ENCODE data around the gene NUP107. TPM values are rescaled to one million over a fixed set of nuclear protein-coding genes. Genes with fewer than 3 reads are reported as not detected.
A peak's percentile ranks its signal among the peaks of the same experiment; 100 is the strongest.

Gene NUP107
- total RNA-seq, 1 donor from 2014 or later, result 22.7 TPM

DNA sequence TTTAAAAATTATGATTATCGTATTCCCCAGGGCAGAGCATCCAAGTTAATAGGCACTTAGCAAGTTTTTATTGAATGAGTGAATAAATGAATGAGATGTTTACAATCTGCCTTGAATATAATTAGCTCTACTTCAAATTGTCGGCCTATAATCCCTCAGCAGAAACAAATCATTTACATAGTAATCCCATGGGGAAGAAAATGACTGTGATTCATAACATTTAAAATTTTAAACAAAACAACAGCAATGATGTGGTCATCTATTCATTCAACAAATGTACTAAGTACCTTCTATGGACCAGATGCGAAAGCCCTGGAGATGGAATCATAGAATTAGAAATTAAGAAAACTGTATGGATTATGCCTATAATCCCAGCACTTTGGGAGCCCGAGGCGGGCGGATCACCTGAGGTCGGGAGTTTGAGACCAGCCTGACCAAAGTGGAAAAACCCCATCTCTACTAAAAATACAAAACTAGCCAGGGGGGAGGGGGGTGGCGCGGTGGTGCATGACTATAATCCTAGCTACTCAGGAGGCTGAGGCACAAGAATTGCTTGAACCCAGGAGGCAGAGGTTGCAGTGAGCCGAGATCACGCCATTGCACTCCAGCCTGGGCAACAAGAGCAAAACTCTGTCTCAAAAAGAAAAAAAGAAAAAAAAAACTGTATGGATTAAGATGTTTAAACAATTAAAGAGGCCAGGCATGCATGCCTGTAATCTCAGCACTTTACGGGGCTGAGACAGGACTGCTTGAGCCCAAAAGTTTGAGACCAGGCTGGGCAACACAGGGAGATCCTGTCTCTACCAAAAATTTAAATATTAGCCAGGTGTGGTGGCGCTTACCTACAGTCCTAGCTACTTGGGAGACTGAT lies 103.5 kb downstream of the NUP107 start:
- Histone ChIP-seq H3K9me3 (no peaks in the 10 kb centered on the region), H3K4me1 (peaks cover 15% of the 10 kb centered on the region), H3K27ac (no peak overlapping the region), H3K27me3 (no peaks in the 10 kb centered on the region), H3K36me3 (no peaks in the 10 kb centered on the region), H3K4me3 (no peak overlapping the region)
- TF ChIP-seq, protein P1, sequence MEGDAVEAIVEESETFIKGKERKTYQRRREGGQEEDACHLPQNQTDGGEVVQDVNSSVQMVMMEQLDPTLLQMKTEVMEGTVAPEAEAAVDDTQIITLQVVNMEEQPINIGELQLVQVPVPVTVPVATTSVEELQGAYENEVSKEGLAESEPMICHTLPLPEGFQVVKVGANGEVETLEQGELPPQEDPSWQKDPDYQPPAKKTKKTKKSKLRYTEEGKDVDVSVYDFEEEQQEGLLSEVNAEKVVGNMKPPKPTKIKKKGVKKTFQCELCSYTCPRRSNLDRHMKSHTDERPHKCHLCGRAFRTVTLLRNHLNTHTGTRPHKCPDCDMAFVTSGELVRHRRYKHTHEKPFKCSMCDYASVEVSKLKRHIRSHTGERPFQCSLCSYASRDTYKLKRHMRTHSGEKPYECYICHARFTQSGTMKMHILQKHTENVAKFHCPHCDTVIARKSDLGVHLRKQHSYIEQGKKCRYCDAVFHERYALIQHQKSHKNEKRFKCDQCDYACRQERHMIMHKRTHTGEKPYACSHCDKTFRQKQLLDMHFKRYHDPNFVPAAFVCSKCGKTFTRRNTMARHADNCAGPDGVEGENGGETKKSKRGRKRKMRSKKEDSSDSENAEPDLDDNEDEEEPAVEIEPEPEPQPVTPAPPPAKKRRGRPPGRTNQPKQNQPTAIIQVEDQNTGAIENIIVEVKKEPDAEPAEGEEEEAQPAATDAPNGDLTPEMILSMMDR (IDR thresholded peaks at IDR 0.05), result no peak
- ATAC-seq (no peak), DNase-seq (no peak)
- intact Hi-C loops (cut with DNase I), result no loop called here

- no peak overlapping the region for H3K4me3 ChIP-seq
- H3K9me3 ChIP-seq, result no peaks in the 10 kb centered on the region
- intact Hi-C loops (cut with DNase I), result no loop called here
- DNase-seq, result no peak
- H3K36me3 ChIP-seq, result no peaks in the 10 kb centered on the region
- ATAC-seq, result no peak
- no peaks in the 10 kb centered on the region for H3K27me3 ChIP-seq
- peaks cover 12% of the 10 kb centered on the region for H3K4me1 ChIP-seq
- TF ChIP-seq, protein P1 (IDR thresholded peaks at IDR 0.05), result no peak
- no peak overlapping the region for H3K27ac ChIP-seq
These were observed 104.1 kb downstream of the NUP107 start for GRCh38 chr12:68790952-68791234.

DNA sequence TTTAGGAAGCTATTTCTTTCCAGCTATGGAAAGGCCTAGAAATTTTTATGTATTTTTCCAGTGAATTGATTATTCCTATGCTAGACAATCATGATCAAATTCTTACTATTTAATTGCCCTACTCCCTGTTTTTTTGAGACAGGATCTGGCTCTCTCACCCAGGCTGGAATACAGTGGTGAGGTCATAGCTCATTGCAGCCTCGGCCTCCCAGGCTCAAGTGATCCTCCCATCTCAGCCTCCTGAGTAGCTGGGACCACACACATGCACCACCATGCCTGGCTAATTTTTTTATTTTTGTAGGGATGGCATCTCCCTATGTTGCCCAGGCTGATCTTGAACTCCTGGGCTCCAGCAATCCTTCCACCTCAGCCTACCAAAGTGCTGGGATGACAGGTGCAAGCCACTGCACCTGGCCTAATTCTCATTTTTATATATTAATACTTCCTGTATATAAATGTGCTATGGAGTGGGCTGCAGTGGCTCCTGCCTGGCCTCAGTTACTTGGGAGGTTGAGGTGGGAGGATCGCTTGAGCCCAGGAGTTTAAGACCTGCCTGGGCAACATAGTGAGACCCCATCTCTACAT lies 105.2 kb downstream of the NUP107 start:
- intact Hi-C loops (cut with DNase I), result no loop called here
- no peak for ATAC-seq
- H3K27ac ChIP-seq, result no peak overlapping the region
- H3K9me3 ChIP-seq, result no peaks in the 10 kb centered on the region
- no peak overlapping the region for H3K4me3 ChIP-seq
- peaks cover under 1% of the 10 kb centered on the region for H3K4me1 ChIP-seq
- H3K36me3 ChIP-seq, result no peaks in the 10 kb centered on the region
- H3K27me3 ChIP-seq, result no peaks in the 10 kb centered on the region
- no peak for DNase-seq
- TF ChIP-seq, protein P1 (IDR thresholded peaks at IDR 0.05), result no peak

GRCh38 chr12:68792952-68793351 lies 106.2 kb downstream of the NUP107 start:
- intact Hi-C loops (cut with DNase I), result no loop called here
- Histone ChIP-seq H3K36me3 (no peaks in the 10 kb centered on the region), H3K27me3 (no peaks in the 10 kb centered on the region), H3K9me3 (no peaks in the 10 kb centered on the region), H3K4me1 (no peaks in the 10 kb centered on the region), H3K4me3 (no peak overlapping the region), H3K27ac (no peak overlapping the region)
- ATAC-seq (peak; percentile 94), DNase-seq (no peak)
- TF ChIP-seq, protein P1 (IDR thresholded peaks at IDR 0.05), result no peak

DNA sequence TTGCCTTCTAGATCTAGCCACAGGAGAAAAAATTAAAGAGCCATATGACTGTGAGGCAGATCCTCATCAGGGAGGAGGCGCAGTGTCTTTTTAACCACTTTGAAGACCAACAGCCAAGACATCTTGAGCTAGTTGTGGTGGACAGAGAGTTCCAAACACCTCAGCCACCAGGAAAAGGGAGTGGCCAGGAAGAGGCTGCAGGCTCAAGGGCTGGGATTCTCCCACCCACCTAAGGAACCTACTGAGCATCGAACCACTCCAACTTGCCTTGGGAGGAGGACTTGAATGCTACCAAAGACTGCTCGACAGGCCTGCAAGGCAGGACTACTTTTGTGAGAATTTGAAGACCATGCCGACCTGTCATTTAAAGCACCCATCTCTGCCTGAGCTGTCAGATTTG lies 106.7 kb downstream of the NUP107 start:
- ATAC-seq (no peak), DNase-seq (no peak)
- Histone ChIP-seq H3K27ac (no peak overlapping the region), H3K27me3 (no peaks in the 10 kb centered on the region), H3K4me3 (no peak overlapping the region), H3K9me3 (no peaks in the 10 kb centered on the region), H3K36me3 (no peaks in the 10 kb centered on the region), H3K4me1 (no peaks in the 10 kb centered on the region)
- TF ChIP-seq, protein P1 (IDR thresholded peaks at IDR 0.05), result no peak
- intact Hi-C loops (cut with DNase I), result no loop called here
